IPS-15b (cell line): ENCODE measurements around the gene NFIX.

Source experiments
- H3K27me3 ChIP-seq: one replicate; pipeline ENCODE4 v1.6.1; 2013; ENCODE audit warnings: low read length; ENCODE audit not compliant: control insufficient read depth, insufficient read depth
- H3K36me3 ChIP-seq: one replicate; pipeline ENCODE4 v1.6.1; 2013; ENCODE audit warnings: low read length; ENCODE audit not compliant: control insufficient read depth, insufficient read depth
- H3K4me1 ChIP-seq: one replicate; pipeline ENCODE4 v1.6.1; 2013; ENCODE audit warnings: mild to moderate bottlenecking, low read length; ENCODE audit not compliant: control insufficient read depth, insufficient read depth
- H3K4me3 ChIP-seq: one replicate; pipeline ENCODE4 v1.5.1; 2013; ENCODE audit warnings: low read depth, low read length
- H3K9ac ChIP-seq: one replicate; pipeline ENCODE4 v1.6.1; 2013; ENCODE audit warnings: low read depth, mild to moderate bottlenecking, low read length
- H3K9me3 ChIP-seq: one replicate; pipeline ENCODE4 v1.6.1; 2013; ENCODE audit warnings: mild to moderate bottlenecking, low read length; ENCODE audit not compliant: control insufficient read depth, insufficient read depth

The NFIX gene

GRCh38 chr19:13054626-13055212 lies 59.4 kb downstream of the NFIX start:
- H3K4me3 ChIP-seq: peak overlapping the region; percentile 5
- H3K4me1 ChIP-seq: peaks cover 25% of the 10 kb centered on the region
- H3K9ac ChIP-seq: no peak overlapping the region
- H3K27me3 ChIP-seq: peaks cover 95% of the 10 kb centered on the region
- no peaks in the 10 kb centered on the region for H3K9me3 ChIP-seq
- no peaks in the 10 kb centered on the region for H3K36me3 ChIP-seq

GRCh38 chr19:13055213-13056051 lies 60.2 kb downstream of the NFIX start:
- peaks cover 94% of the 10 kb centered on the region for H3K27me3 ChIP-seq
- H3K9me3 ChIP-seq: no peaks in the 10 kb centered on the region
- H3K9ac ChIP-seq: no peak overlapping the region
- peaks cover 25% of the 10 kb centered on the region for H3K4me1 ChIP-seq
- peak overlapping the region; percentile 42 for H3K4me3 ChIP-seq
- H3K36me3 ChIP-seq: no peaks in the 10 kb centered on the region

GRCh38 chr19:13056052-13056660 lies 60.9 kb downstream of the NFIX start:
- no peaks in the 10 kb centered on the region for H3K9me3 ChIP-seq
- H3K27me3 ChIP-seq: peaks cover 93% of the 10 kb centered on the region
- no peak overlapping the region for H3K9ac ChIP-seq
- H3K36me3 ChIP-seq: no peaks in the 10 kb centered on the region
- H3K4me3 ChIP-seq: peak overlapping the region; percentile 42
- peaks cover 24% of the 10 kb centered on the region for H3K4me1 ChIP-seq

- no peaks in the 10 kb centered on the region for H3K36me3 ChIP-seq
- H3K4me1 ChIP-seq: peaks cover 18% of the 10 kb centered on the region
- no peak overlapping the region for H3K9ac ChIP-seq
- H3K4me3 ChIP-seq: peak overlapping the region; percentile 42
- no peaks in the 10 kb centered on the region for H3K9me3 ChIP-seq
- H3K27me3 ChIP-seq: peaks cover 94% of the 10 kb centered on the region
Measured at GRCh38 chr19:13057147-13057572, 61.9 kb downstream of the NFIX start.

GRCh38 chr19:13057744-13058143 lies 62.5 kb downstream of the NFIX start:
- H3K4me1 ChIP-seq: peaks cover 16% of the 10 kb centered on the region
- H3K9ac ChIP-seq: no peak overlapping the region

GRCh38 chr19:13058951-13059660 lies 63.8 kb downstream of the NFIX start:
- Histone ChIP-seq H3K27me3 (peaks cover 92% of the 10 kb centered on the region), H3K4me3 (no peak overlapping the region), H3K4me1 (peaks cover 16% of the 10 kb centered on the region), H3K9me3 (no peaks in the 10 kb centered on the region), H3K9ac (no peak overlapping the region), H3K36me3 (no peaks in the 10 kb centered on the region)

More at GRCh38 chr19:13057744-13058143, 62.5 kb downstream of the NFIX start:
- Histone ChIP-seq H3K27me3 (peaks cover 94% of the 10 kb centered on the region), H3K36me3 (no peaks in the 10 kb centered on the region), H3K4me3 (no peak overlapping the region), H3K9me3 (no peaks in the 10 kb centered on the region)

- Histone ChIP-seq H3K4me1 (peaks cover 11% of the 10 kb centered on the region), H3K4me3 (peak overlapping the region; percentile 52), H3K9me3 (no peaks in the 10 kb centered on the region), H3K9ac (no peak overlapping the region), H3K36me3 (no peaks in the 10 kb centered on the region), H3K27me3 (peaks cover 80% of the 10 kb centered on the region)
Measured at GRCh38 chr19:13060233-13060963, 65.1 kb downstream of the NFIX start.

- H3K9ac ChIP-seq: no peak overlapping the region
- peak overlapping the region; percentile 52 for H3K4me3 ChIP-seq
- H3K27me3 ChIP-seq: peaks cover 72% of the 10 kb centered on the region
- peaks cover 11% of the 10 kb centered on the region for H3K4me1 ChIP-seq
- H3K36me3 ChIP-seq: no peaks in the 10 kb centered on the region
- no peaks in the 10 kb centered on the region for H3K9me3 ChIP-seq
Measured at GRCh38 chr19:13060964-13061927, 66.0 kb downstream of the NFIX start.

GRCh38 chr19:13062317-13062716 lies 67.0 kb downstream of the NFIX start:
- Histone ChIP-seq H3K9ac (no peak overlapping the region), H3K36me3 (no peaks in the 10 kb centered on the region), H3K27me3 (peaks cover 65% of the 10 kb centered on the region), H3K9me3 (no peaks in the 10 kb centered on the region), H3K4me1 (peaks cover 5% of the 10 kb centered on the region), H3K4me3 (no peak overlapping the region)

GRCh38 chr19:13063461-13064091 lies 68.3 kb downstream of the NFIX start:
- Histone ChIP-seq H3K9ac (no peak overlapping the region), H3K36me3 (no peaks in the 10 kb centered on the region), H3K9me3 (no peaks in the 10 kb centered on the region), H3K4me1 (peaks cover 5% of the 10 kb centered on the region), H3K27me3 (peaks cover 55% of the 10 kb centered on the region), H3K4me3 (no peak overlapping the region)
